ENCODE results near the gene PVALEF.

PVALEF gene

GRCh38 chr17:81231766-81232581, 66.7 kb downstream of the PVALEF start:
- no peak for DNase-seq (ENCODE audit: insufficient read length, low spot score)
- FAIRE-seq, result no peak
